HL-60/S4 treated with phorbol 12-myristate 13-acetate at 8.2 ng/mL for 4 days and 3 days (cell line): ENCODE results near the gene NKAIN4.

ENCODE experiments used
- in situ Hi-C: fragments of 300-500 bp; cut with MboI; formaldehyde crosslinking; loops from 2 replicates; pipeline ENCODE4 v1.15.0; 2022; ENCODE audit warnings: low sequenced_read_pairs

The NKAIN4 gene

DNA sequence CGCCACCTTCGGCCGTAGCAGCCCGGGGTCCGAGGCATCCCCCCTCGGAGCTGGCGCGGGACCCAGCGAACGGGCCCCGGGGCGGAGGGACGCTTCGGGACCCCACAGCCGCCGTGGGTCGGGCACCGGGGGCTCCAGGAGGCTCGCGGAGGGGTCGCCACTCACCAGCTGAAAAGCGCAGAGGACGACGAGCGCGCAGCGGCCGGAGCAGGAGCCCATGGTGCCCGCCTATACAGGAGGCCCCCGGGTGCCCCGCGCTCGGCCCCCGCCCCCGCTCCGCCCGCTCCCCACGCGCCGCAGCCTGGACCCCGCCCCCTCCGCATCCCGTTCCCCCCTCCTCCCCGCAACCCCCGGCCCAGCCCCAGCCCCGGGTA, at the start of gene NKAIN4:
Gene NKAIN4, minus strand, starts transcription at position 232 of the 374 bp plus-strand sequence. Its CDS starts 13 bp downstream, at position 219.
- in situ Hi-C loops, result no loop called here

- in situ Hi-C loops, result no loop called here
Measured at GRCh38 chr20:63303095-63303666, 48.9 kb upstream of the NKAIN4 start.

DNA sequence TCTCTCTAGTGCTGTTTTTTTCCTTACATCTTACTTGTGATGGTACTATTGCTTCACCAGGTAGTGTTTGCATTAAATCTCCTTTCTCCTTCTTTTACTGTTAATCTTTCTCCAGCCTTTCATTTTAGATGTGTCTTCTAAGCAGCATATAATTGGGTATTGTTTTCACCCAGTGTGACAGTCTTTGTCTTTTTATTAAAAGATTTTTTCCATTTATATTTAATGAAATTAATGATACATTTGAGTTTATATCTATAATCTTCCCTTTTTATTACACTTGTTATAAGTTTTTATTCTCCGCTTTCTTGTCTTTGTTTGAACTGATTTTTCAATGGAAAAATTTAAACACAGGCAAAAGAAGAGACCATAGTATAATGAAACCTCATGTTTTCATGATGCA, 47.4 kb upstream of the NKAIN4 start:
- in situ Hi-C loops, result no loop called here

DNA sequence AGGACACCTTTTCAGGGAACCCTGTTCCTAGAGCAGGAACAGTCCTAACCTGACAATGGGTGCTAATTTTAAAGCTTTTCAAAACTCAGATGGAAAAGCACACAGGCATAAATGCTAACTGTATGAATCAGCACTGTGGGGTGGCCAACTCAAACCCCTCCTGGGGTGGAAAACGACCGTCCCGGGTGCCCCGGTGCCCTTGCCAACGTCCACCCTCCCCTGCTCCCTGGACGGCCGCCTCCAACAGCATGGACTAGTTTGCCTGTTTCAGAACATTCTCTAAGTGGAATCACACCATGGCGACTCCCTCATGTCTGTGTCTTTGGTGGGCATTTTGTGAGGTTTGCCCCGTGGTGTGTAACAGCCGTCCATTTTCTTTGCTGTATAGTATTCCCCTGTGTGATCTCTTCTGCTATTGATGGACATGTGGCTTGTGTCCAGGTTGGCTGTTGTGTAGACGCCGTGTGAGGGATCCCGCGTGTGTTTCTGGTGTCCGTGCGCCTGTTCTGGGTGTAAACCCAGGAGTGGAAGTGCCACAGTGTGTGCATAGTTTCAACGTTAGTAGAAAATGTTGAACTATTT, 44.6 kb upstream of the NKAIN4 start:
- in situ Hi-C loops, result no loop called here

GRCh38 chr20:63297796-63298572, 43.7 kb upstream of the NKAIN4 start:
- in situ Hi-C loops, result no loop called here

DNA sequence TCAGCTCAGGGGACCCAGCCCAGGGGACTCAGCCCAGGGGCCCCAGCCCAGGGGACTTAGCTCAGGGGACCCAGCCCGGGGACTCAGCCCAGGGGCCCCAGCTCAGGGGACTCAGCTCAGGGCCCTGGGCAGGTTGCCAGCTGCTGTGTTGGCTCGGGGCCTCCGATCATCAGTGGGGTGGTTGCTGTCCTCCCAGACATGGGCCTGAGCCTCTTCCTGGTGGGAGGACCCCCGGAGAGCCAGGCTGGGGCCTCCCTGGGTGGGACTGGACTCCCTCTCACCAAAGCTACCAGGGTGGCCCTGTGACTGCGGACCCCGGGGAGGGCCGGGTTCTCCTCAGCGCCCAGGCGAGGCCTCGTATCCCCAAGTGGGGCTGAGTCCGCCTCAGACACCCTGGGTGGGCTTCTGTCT, 43.1 kb upstream of the NKAIN4 start:
- in situ Hi-C loops, result no loop called here

DNA sequence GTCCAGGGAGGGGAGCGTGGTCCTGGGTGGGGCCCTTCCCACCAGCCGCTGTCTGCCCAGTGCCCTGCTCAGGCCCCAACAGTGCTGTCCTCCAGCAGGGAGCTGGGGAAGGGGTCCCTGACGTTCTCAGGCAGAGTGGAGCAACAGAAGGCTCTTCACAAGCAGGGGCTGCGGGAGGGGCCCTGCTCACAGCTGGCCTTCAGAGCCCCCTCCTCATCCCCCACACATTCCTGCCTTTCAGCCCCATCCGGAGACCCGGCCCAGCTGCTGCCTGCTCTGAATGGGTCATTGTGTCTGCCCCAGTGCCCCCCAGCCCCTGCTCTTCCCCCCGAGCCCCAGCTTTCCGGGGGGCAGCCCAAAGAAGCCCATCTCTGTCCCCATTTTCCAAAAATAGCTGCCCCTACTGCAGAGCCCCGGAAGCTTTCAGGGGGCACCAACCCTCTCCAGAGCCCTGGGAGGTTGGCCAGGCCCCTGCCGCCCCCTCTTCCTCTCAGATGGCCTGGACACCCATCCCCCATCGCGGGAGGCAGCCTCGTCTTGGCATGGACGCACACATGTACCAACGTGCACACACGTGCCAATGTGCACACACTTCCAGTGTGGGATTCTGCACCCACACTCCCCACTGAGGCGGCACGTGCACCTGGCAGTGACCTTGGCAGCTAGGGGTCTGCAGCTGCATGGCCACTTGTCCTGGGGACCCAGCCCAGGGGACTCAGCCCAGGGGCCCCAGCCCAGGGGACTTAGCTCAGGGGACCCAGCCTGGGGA, 42.5 kb upstream of the NKAIN4 start:
- in situ Hi-C loops, result no loop called here

DNA sequence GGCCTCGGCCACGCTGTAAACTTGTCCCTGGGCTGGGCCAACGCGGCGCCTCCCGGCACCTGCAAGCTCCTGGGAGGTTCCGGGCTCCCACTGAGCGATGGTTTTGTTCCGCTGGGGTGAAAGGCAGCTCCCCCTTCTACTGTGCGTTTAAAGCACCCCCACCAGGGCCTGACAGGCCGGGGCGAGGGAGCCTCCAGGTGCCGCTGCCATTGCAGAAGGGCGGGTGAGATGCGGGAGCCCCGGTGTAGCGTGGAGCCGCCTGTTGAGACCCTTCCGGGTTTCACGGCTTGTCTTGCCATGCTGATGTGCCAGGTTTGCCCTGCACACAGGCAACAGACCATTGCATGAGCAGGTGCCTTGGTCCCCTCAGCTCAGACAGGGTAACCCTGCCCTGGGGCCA, 41.6 kb upstream of the NKAIN4 start:
- in situ Hi-C loops, result no loop called here

GRCh38 chr20:63295422-63295821, 41.2 kb upstream of the NKAIN4 start:
- in situ Hi-C loops, result no loop called here

DNA sequence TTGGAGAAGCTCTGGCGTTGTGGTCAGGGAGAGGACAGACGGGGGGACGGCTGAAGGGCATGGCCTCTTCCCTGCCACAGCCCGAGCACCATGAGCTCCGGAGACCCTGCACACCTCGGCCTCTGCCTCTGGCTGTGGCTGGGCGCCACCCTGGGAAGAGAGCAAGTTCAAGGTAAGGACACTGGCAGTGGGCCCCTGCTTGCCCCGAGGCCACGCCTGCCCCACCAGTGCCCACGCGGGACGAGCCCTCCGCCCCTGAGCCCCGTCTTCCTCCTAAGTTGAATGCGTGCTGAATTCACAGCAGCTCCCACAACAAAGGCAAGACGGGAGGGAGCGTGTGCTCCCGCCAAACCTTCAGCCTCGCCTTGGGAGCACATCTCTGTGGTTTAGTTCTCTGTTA, 40.8 kb upstream of the NKAIN4 start:
- in situ Hi-C loops, result no loop called here

GRCh38 chr20:63294536-63294900, 40.3 kb upstream of the NKAIN4 start:
- in situ Hi-C loops, result no loop called here

DNA sequence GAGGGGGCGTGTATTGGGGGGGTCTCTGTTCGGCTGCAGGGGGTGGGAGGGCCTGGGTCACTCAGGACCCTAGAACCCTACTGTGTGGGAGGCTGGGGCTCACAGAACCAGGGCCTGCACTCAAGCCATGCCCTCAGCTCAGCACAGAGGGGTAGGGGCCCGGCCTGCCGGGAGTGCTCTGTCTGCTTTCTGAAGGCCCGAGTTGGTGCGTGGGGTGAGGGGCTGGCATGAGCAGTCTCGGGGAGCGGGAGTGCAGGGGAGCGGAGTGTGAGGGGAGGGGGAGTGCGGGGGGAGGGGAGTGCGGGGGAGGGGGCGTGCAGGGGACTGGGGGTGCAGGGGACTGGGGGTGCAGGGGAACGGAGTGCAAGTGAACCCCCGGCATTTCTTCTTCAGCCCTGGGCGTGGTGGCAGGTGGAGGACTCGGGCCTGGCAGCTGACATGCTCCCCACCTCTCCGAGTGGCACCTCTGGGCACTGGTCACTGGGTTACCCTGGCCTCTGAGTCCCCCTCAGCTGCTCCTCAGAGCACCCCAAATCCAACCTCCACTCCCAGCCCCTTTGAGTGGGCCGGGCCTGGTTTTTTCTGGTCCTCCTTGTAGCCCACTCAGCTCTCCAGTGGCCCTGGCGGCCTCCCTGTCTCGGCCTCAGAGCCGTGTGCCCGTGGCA, 39.7 kb upstream of the NKAIN4 start:
- in situ Hi-C loops, result no loop called here

DNA sequence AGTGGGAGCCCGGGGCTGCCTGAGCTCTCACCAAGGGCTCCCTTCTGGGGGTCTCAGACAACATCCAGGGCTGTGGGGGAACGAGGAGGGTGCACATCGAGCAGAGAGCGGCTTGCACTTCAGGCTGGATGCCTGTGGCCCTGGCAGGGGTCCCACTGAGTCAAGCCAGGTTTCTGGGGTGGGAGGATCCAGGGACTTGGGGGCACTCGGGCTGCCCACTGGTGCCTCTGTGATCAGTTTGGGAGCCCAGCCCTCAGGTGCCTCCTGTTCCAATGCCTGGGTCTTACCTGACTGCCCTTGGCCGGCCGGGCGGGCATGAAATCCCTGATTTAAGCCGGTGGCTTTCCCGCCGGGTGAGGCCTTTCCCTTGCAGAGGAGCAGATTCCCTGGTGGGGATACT, 39.2 kb upstream of the NKAIN4 start:
- in situ Hi-C loops, result no loop called here

- in situ Hi-C loops, result no loop called here
Measured at GRCh38 chr20:63292904-63293303, 38.6 kb upstream of the NKAIN4 start, which contains the start of gene COL20A1. Gene COL20A1 (plus strand): TSS chr20:63293186. CDS start chr20:63295108, 1,922 bp downstream.

- in situ Hi-C loops, result no loop called here
Measured at GRCh38 chr20:63292292-63292701, 38.0 kb upstream of the NKAIN4 start.

DNA sequence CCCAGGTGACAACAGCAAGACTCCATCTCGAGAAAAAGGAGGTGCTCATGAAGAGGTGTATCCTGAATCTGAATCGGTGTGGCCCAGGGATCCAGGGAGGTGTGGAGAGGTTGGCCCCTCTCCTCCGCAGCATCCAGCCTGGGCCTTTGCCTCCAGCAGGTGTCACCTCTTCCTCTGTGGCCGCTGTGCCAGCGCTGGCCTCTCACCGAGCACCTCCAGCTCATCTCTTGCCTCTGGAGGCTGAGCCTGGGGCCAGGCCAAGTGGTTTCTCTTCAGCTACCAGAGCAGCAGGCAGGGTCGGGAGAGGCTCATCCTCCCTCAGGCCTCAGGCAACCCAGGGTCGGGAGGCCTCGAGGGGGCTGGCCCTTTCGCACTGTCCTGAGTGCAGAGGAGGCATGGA, 37.5 kb upstream of the NKAIN4 start:
- in situ Hi-C loops, result no loop called here

GRCh38 chr20:63290677-63291472, 36.6 kb upstream of the NKAIN4 start:
- in situ Hi-C loops, result no loop called here

DNA sequence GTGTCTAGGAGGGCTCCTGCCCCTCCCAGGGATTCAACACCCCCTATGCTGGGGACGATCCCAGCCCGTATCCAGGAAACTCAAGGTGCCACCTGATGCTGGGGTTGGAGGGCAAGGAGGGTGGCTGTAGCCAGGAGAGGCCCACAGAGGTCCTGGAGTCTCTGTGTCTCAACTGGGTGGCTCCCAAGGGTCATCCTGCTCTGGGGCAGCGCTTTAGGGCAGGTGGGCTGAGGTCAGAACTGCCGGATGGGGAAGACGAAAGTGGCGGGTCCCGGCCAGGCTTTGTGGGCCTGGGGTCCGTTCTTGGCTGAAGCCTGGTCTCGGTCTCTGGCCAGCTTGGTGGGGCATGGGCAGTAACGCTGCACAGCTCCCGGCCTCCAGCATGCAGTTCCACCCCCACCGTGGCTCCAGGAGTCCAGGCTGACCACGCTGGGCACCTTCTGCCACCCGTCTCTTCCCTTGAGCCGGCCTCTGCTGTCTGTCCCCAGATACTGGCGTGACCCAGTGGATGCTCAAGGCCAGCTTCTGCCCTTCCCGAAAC, 35.9 kb upstream of the NKAIN4 start:
- in situ Hi-C loops, result no loop called here

DNA sequence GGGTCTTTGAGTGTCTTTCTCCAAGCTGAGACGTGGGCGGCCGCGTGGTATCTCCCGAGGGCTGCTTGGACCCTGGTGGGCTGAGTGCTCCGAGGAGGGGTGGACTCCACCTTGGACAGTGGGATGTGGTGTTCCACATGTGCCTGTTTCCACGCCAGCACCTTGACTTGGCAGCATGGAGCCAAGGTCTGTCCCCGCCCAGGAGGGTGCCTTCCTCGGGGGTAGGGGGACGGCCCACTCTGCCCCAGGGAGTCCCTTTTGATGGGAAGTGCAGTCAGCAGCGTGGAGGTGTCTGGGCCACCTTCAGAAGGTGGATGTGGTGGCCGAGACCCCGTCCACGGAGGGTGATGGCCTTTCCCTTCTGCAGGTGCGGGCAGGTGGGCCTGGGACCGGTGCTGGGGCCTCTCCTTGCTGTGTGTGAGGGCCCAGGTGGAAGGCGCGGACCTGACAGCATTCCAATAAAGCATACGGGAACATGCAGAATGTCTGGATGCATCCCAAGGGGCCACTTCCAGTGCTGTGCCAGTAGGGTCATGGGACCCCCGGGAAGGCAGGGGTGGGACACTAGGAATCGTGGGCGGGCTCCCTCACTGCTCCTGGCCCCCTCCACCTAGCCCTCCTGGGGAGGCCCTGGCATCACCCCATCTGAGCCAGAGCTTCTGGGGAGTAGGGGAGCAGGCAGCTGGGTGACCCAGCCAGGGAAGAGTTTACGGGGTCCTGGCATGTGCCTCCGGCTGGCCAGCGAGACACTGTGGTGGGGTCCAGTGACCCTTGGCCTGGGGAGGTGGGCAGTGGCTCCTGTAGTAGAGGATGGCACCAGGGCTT, 35.3 kb upstream of the NKAIN4 start:
- in situ Hi-C loops, result no loop called here
